ENCODE measurements around the gene STX11.

STX11 gene

DNA sequence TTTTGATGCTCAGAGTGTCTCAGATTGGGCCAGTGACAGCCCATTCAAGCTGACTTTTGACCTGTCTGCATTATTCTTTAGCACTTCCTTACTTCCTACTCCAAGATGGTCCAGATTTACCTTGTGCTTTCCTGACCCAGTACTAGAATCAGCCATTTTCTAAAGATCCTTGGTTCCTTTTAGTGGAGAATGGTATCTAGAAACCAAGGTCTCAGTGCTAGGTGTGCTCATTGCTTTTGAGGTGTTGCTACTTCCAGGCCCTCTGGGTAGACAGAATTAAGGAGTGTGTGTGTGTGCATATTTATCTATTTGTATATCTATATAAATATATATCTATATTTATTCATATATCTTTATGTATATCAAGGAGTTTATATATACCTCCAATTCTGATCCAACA lies 67.5 kb downstream of the STX11 start:
- Histone ChIP-seq H3K36me3 (ENCODE audit: control insufficient read depth, insufficient read depth, low read length) (no peaks in the 10 kb centered on the region), H3K27ac (ENCODE audit: insufficient read depth, low read depth, low read length, poor library complexity, severe bottlenecking) (no peak overlapping the region), H3K4me1 (ENCODE audit: control insufficient read depth, insufficient read depth, low read length) (no peaks in the 10 kb centered on the region), H3K27me3 (ENCODE audit: control insufficient read depth, insufficient read depth, low read length, poor library complexity, severe bottlenecking) (no peaks in the 10 kb centered on the region), H3K4me3 (ENCODE audit: insufficient read depth, low read depth, low read length) (no peak overlapping the region), H3K9me3 (ENCODE audit: control insufficient read depth, low read length) (no peaks in the 10 kb centered on the region)

DNA sequence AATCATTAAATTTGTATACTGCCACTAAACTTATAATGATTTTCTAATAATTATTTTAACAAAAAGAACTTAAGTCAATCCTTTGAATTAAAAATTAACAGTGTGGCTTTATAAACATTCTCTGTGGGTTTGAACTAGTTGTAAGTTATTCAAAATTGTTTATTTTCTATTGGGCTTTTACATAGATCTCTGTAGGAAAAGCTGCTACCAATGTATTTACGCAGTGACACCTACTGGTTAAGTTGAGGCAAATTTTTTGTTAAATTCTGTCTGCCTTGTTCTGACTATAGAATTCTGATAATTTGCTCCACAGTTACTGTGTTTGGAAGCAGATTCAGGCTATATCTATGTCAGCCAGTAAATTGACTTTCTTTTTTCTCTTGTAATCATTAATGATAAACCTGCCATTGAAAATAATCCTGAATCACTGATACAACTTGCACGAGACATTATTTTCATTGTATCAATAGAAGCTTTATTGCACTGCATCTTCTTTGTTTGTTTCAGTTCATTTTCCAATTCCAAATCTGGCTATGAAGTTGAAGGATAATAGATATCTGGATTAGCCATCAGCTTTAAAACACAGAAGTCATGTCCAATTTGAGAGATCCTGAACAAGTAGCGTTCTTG lies 68.9 kb downstream of the STX11 start:
- no peaks in the 10 kb centered on the region for H3K27me3 ChIP-seq (ENCODE audit: control insufficient read depth, insufficient read depth, low read length, poor library complexity, severe bottlenecking)
- WGBS, 2 experiments, result 82 to 83% methylated on average over 3 of the region's 3 CpGs

DNA sequence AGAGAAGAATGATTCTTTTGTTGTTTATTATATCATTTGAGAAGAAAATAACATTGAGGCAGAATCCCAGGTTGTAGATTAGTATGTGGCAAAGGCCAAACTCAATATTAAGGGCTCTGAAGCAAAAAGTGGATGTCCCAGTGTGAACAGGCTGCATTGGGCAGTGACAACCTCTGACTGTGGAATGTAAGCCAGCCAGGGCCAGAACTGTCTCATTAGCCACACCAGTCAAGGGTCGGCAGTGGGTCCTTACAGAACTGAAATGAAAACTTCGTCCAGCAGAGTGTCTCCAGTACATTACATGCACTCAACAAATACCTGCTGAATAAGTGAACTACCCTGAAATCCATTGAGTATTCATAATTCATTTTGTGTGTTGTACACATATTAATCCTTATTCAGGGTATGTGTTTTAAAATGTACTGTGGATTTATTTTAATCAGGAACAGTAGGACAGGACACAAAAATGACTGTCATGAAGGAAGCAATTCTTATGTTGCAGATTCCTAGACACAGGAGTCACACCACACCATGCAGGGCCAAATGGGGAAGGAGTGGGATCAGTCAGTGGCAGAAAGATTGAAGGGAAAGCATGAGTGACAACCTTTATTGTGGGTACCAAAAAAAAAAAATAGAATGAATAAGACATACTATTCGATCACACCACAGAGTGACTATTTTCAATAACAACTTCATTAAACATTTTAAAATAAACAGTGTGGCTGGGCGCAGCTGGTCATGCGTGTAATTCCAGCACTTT lies 69.9 kb downstream of the STX11 start:
- no peak overlapping the region for H3K27ac ChIP-seq (ENCODE audit: insufficient read depth, low read depth, low read length, poor library complexity, severe bottlenecking)
- no peaks in the 10 kb centered on the region for H3K36me3 ChIP-seq (ENCODE audit: control insufficient read depth, insufficient read depth, low read length)
- no peaks in the 10 kb centered on the region for H3K9me3 ChIP-seq (ENCODE audit: control insufficient read depth, low read length)
- no peaks in the 10 kb centered on the region for H3K27me3 ChIP-seq (ENCODE audit: control insufficient read depth, insufficient read depth, low read length, poor library complexity, severe bottlenecking)
- H3K4me1 ChIP-seq (ENCODE audit: control insufficient read depth, insufficient read depth, low read length), result no peaks in the 10 kb centered on the region
- 92 to 93% methylated on average over 5 of the region's 5 CpGs for whole genome bisulfite sequencing, 2 experiments
- no peak overlapping the region for H3K4me3 ChIP-seq (ENCODE audit: insufficient read depth, low read depth, low read length)

More for the DNA sequence above, 68.9 kb downstream of the STX11 start:
- no peaks in the 10 kb centered on the region for H3K36me3 ChIP-seq (ENCODE audit: control insufficient read depth, insufficient read depth, low read length)
- no peak overlapping the region for H3K27ac ChIP-seq (ENCODE audit: insufficient read depth, low read depth, low read length, poor library complexity, severe bottlenecking)
- no peaks in the 10 kb centered on the region for H3K4me1 ChIP-seq (ENCODE audit: control insufficient read depth, insufficient read depth, low read length)
- H3K9me3 ChIP-seq (ENCODE audit: control insufficient read depth, low read length), result no peaks in the 10 kb centered on the region
- H3K4me3 ChIP-seq (ENCODE audit: insufficient read depth, low read depth, low read length), result no peak overlapping the region

DNA sequence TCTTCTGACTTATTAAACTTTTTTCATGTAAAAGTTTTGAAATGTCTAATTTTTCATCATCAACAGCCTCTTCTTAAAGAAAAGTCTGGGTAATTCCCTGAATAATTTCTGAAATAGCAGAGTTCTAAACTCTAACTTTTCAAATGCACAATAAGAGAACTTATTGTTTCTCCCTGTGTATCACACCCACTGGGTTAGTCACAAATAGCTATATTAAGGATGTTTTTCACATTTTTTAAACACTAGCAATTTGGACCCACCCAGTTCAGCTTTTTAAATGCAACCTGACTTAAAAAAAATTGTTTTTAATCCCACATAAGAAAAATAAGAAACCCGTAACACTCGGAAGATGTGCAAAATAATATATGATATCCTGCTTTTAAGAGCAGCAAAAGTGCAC lies 73.4 kb downstream of the STX11 start:
- no peak overlapping the region for H3K27ac ChIP-seq (ENCODE audit: insufficient read depth, low read depth, low read length, poor library complexity, severe bottlenecking)
- no peaks in the 10 kb centered on the region for H3K36me3 ChIP-seq (ENCODE audit: control insufficient read depth, insufficient read depth, low read length)
- H3K9me3 ChIP-seq (ENCODE audit: control insufficient read depth, low read length), result no peaks in the 10 kb centered on the region
- 100% methylated on average over 2 of the region's 2 CpGs for WGBS, 2 experiments
- H3K27me3 ChIP-seq (ENCODE audit: control insufficient read depth, insufficient read depth, low read length, poor library complexity, severe bottlenecking), result no peaks in the 10 kb centered on the region
- H3K4me3 ChIP-seq (ENCODE audit: insufficient read depth, low read depth, low read length), result no peak overlapping the region
- no peaks in the 10 kb centered on the region for H3K4me1 ChIP-seq (ENCODE audit: control insufficient read depth, insufficient read depth, low read length)

DNA sequence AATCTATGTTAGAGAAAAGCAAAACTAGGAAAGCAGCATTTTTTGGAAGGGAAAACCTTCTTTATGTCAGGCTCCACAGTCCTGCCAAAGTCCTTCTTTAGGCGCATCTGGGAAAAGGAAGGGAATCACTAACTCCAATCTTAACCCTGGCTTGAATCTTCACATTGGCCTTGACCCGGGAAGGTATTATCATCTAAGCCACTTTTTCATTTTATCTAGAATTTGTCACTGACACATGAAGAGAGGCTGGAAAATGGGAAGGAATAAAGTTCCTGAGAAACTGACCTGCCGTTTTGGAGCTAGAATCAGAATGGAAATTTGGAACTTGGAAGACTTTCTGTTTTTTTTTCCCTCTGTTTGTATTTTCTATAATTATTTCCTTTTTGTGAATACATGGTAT lies 81.4 kb downstream of the STX11 start:
- H3K4me1 ChIP-seq (ENCODE audit: control insufficient read depth, insufficient read depth, low read length), result no peaks in the 10 kb centered on the region
- no peak overlapping the region for H3K27ac ChIP-seq (ENCODE audit: insufficient read depth, low read depth, low read length, poor library complexity, severe bottlenecking)
- no peak overlapping the region for H3K4me3 ChIP-seq (ENCODE audit: insufficient read depth, low read depth, low read length)
- H3K27me3 ChIP-seq (ENCODE audit: control insufficient read depth, insufficient read depth, low read length, poor library complexity, severe bottlenecking), result no peaks in the 10 kb centered on the region
- no peaks in the 10 kb centered on the region for H3K9me3 ChIP-seq (ENCODE audit: control insufficient read depth, low read length)
- no peaks in the 10 kb centered on the region for H3K36me3 ChIP-seq (ENCODE audit: control insufficient read depth, insufficient read depth, low read length)
- WGBS, 2 experiments, result 96 to 98% methylated on average over 2 to 3 of the region's 3 CpGs

DNA sequence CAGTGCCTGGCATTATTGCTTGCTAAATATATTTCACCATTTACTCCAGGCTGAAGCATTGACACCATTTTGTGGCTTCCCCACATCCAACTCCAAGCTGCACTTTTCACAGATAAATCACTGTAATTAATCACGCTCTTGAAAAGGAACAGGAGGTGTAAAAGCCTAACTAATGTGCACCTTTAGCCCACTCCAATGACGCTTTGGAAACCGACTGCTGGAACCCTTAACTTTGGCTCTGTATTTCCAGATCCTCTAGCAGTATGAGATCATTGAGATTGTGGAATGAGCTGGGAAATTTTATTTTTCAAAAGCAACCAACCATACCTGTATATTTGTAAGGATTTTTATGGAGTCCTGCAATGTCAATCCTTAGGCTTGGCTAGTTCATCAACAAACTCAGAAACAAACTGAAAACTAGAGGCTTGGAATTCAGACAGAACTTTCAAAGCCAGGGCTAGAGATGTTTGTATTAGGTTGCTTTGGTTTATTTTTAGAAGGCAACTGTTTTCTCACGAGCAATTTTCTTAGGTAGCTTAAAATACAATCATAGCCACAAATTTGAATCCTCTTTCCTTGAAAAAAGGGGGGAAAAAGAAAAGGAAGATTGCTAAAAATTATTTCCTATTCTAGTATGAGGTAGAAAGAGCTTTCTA lies 82.0 kb downstream of the STX11 start:
- Histone ChIP-seq H3K9me3 (ENCODE audit: control insufficient read depth, low read length) (no peaks in the 10 kb centered on the region), H3K4me3 (ENCODE audit: insufficient read depth, low read depth, low read length) (no peak overlapping the region), H3K4me1 (ENCODE audit: control insufficient read depth, insufficient read depth, low read length) (no peaks in the 10 kb centered on the region), H3K27ac (ENCODE audit: insufficient read depth, low read depth, low read length, poor library complexity, severe bottlenecking) (no peak overlapping the region), H3K27me3 (ENCODE audit: control insufficient read depth, insufficient read depth, low read length, poor library complexity, severe bottlenecking) (no peaks in the 10 kb centered on the region), H3K36me3 (ENCODE audit: control insufficient read depth, insufficient read depth, low read length) (no peaks in the 10 kb centered on the region)
- WGBS, 2 experiments, result 93 to 97% methylated on average over 3 of the region's 4 CpGs

DNA sequence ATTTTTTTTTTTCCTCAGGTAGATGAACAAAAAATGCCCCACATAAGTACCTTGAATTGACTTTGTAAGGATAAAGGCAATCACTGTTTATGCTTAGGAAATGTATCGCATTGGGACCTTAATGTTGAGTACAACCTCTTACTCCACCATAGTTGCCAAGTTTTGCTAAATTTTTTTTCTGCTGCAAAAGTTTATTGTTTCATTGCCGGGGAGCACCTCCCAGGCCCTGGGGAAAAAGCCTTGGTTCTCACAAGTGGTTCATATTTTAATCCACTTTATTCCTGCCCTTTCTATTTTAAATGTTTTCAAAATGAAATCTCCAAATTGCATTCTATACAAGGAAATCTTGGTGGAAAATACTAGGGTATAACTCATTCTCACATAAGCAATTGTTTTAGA lies 82.5 kb downstream of the STX11 start:
- H3K4me3 ChIP-seq (ENCODE audit: insufficient read depth, low read depth, low read length), result no peak overlapping the region
- H3K9me3 ChIP-seq (ENCODE audit: control insufficient read depth, low read length), result no peaks in the 10 kb centered on the region
- H3K27me3 ChIP-seq (ENCODE audit: control insufficient read depth, insufficient read depth, low read length, poor library complexity, severe bottlenecking), result no peaks in the 10 kb centered on the region
- WGBS, 2 experiments, result 93 to 96% methylated on average over 2 of the region's 2 CpGs
- H3K4me1 ChIP-seq (ENCODE audit: control insufficient read depth, insufficient read depth, low read length), result no peaks in the 10 kb centered on the region
- H3K27ac ChIP-seq (ENCODE audit: insufficient read depth, low read depth, low read length, poor library complexity, severe bottlenecking), result no peak overlapping the region
- no peaks in the 10 kb centered on the region for H3K36me3 ChIP-seq (ENCODE audit: control insufficient read depth, insufficient read depth, low read length)

DNA sequence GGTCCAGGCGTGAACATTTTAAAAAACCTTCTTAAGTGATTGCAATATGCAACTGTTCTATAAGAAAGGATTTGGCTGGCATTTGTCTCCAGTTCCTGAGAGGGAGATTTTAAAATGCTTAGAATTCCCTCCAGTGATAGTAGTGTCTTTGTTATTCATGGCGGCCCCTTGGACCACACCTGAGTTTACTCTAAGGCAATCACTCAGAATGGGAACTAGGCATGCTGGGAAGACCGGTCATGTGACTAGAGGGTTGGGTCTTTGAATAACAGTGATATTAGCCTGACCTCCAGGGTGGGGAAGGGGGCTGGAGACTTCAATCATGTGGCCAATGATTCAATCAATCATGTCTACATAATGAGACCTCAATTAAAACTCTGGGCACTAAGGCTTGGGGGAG lies 84.1 kb downstream of the STX11 start:
- H3K27ac ChIP-seq (ENCODE audit: insufficient read depth, low read depth, low read length, poor library complexity, severe bottlenecking), result no peak overlapping the region
- H3K4me1 ChIP-seq (ENCODE audit: control insufficient read depth, insufficient read depth, low read length), result no peaks in the 10 kb centered on the region
- 93 to 100% methylated on average over 3 of the region's 3 CpGs for WGBS, 2 experiments
- H3K36me3 ChIP-seq (ENCODE audit: control insufficient read depth, insufficient read depth, low read length), result no peaks in the 10 kb centered on the region
- H3K4me3 ChIP-seq (ENCODE audit: insufficient read depth, low read depth, low read length), result no peak overlapping the region
- H3K27me3 ChIP-seq (ENCODE audit: control insufficient read depth, insufficient read depth, low read length, poor library complexity, severe bottlenecking), result no peaks in the 10 kb centered on the region
- H3K9me3 ChIP-seq (ENCODE audit: control insufficient read depth, low read length), result no peaks in the 10 kb centered on the region

DNA sequence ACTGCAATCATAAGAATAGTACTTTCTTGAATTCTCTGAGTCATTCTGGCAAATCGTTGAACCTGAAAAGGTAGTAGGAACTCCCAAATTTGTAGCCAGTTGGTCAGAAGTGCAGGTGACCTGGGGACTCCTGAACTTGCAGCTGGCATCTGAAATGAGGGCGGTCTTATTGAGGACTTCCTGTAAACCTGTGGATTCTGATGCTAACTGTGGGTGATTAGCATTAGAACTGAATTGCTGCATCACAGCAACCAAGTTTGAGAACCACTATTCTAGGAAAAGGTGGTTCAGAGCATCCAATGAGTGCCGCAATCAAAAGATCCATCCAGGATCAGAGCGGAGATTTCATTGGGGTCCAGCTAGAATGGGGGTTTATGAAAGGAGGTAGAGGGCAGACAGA lies 84.6 kb downstream of the STX11 start:
- no peaks in the 10 kb centered on the region for H3K9me3 ChIP-seq (ENCODE audit: control insufficient read depth, low read length)
- H3K27ac ChIP-seq (ENCODE audit: insufficient read depth, low read depth, low read length, poor library complexity, severe bottlenecking), result no peak overlapping the region
- 94 to 96% methylated on average over 4 of the region's 4 CpGs for WGBS, 2 experiments
- no peaks in the 10 kb centered on the region for H3K36me3 ChIP-seq (ENCODE audit: control insufficient read depth, insufficient read depth, low read length)
- H3K4me3 ChIP-seq (ENCODE audit: insufficient read depth, low read depth, low read length), result no peak overlapping the region
- no peaks in the 10 kb centered on the region for H3K4me1 ChIP-seq (ENCODE audit: control insufficient read depth, insufficient read depth, low read length)
- no peaks in the 10 kb centered on the region for H3K27me3 ChIP-seq (ENCODE audit: control insufficient read depth, insufficient read depth, low read length, poor library complexity, severe bottlenecking)

Measured in ectodermal cell (in vitro differentiated cells).